Stimulated activated CD8-positive, alpha-beta memory T cell treated with anti-CD3 and anti-CD28 coated beads, Interleukin-7, amount 100 ng/mL, for 48 hours (primary cell): Measurements from ENCODE around the gene PARP1.
"Not testable (repeated sequence)": the region's sequence is repeated elsewhere in the genome, so short reads cannot be mapped to it uniquely, and the experiment has no call there.

ENCODE experiments used
- DNase-seq, 2 donors: peaks; one replicate each; pipeline ENCODE4 v3.0.0-alpha.2; 2020; ENCODE audit warnings: low read depth in 1 of 2; ENCODE audit errors: extremely low read depth in 1 of 2

PARP1 gene

GRCh38 chr1:226407497-226408284 lies at the start of gene PARP1:
PARP1 (minus strand) TSS chr1:226408093; CDS start chr1:226407929, 164 bp downstream.
- DNase-seq: peak; percentile 83 to 86

GRCh38 chr1:226457307-226457712 lies 49.4 kb upstream of the PARP1 start:
- peak; percentile 11 to 38 for DNase-seq

GRCh38 chr1:226455843-226456242 lies 48.0 kb upstream of the PARP1 start:
- no peak for DNase-seq

GRCh38 chr1:226454349-226454748 lies 46.5 kb upstream of the PARP1 start:
- no peak for DNase-seq

- no peak for DNase-seq
Measured at GRCh38 chr1:226453015-226453704, 45.3 kb upstream of the PARP1 start.

- DNase-seq: no peak
Measured at GRCh38 chr1:226450688-226451087, 42.8 kb upstream of the PARP1 start.

- DNase-seq: no peak
Measured at GRCh38 chr1:226449823-226450222, 41.9 kb upstream of the PARP1 start.

- DNase-seq: no peak
Measured at GRCh38 chr1:226447932-226448665, 40.2 kb upstream of the PARP1 start.

- DNase-seq: no peak
Measured at GRCh38 chr1:226446094-226446493, 38.2 kb upstream of the PARP1 start.

GRCh38 chr1:226444901-226445300 lies 37.0 kb upstream of the PARP1 start:
- peak; percentile 33 to 69 for DNase-seq

- DNase-seq: no peak
Measured at GRCh38 chr1:226443439-226443838, 35.5 kb upstream of the PARP1 start.

- no peak for DNase-seq
Measured at GRCh38 chr1:226443033-226443432, 35.1 kb upstream of the PARP1 start.

GRCh38 chr1:226441629-226442028 lies 33.7 kb upstream of the PARP1 start:
- no peak for DNase-seq

- DNase-seq: no peak
Measured at GRCh38 chr1:226440512-226440911, 32.6 kb upstream of the PARP1 start.

GRCh38 chr1:226438007-226438406 lies 30.1 kb upstream of the PARP1 start:
- no peak for DNase-seq

- DNase-seq: no peak
Measured at GRCh38 chr1:226436855-226437491, 29.1 kb upstream of the PARP1 start.

- no peak for DNase-seq
Measured at GRCh38 chr1:226436472-226436854, 28.6 kb upstream of the PARP1 start.

- DNase-seq: no peak
Measured at GRCh38 chr1:226433341-226433720, 25.4 kb upstream of the PARP1 start.

- DNase-seq: no peak
Measured at GRCh38 chr1:226432586-226433340, 24.9 kb upstream of the PARP1 start.

GRCh38 chr1:226431898-226432297 lies 24.0 kb upstream of the PARP1 start:
- not testable (repeated sequence) for DNase-seq
